GM12891 (cell line): ENCODE results near the gene STIM1.

Source experiments
- POLR2A ChIP-seq: IDR thresholded peaks from 2 replicates; pipeline ENCODE4 v1.6.1; 2011; ENCODE audit warnings: low read depth, low read length, control low read depth
- POLR2AphosphoS5 ChIP-seq: IDR thresholded peaks from 2 replicates; pipeline ENCODE4 v1.6.1; 2011; ENCODE audit warnings: low read depth, low read length, control low read depth
- SPI1 ChIP-seq: IDR thresholded peaks from 2 replicates; pipeline ENCODE4 v1.6.1; 2011; ENCODE audit warnings: low read depth, low read length, control low read depth
- TAF1 ChIP-seq: IDR thresholded peaks from 2 replicates; pipeline ENCODE4 v1.6.1; 2011; ENCODE audit warnings: low read depth, low read length, control low read depth

DNA sequence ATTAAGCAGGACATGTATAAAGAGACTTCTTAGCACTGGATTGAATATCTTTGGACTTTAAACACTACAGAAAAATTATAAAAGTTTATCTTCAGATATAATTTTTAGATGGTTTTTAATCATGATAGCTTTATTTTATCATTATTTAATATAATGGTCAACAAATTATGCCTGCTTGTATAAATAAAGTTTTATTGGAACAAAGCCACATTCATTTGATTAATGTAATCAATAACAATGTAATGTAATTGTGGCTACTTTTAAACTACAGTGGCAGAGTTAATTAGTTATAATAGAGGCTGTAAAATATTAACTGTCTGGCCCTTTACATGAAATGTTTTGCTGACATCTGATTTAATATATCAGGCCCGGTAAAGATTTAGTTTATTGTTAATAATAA, 70.0 kb downstream of the STIM1 start:
- no peak for TF ChIP-seq POLR2A
- no peak for TF ChIP-seq SPI1
- TF ChIP-seq TAF1, result no peak
- no peak for TF ChIP-seq POLR2AphosphoS5
